SK-N-MC (cell line): Measurements from ENCODE around the gene ZMIZ1.

ENCODE experiments used
- EZH2 ChIP-seq: fragments of 200-600 bp; sonication (generic); IDR thresholded peaks from one replicate; pipeline ENCODE4 v1.6.1; 2017; ENCODE audit warnings: antibody characterized with exemption
- FOXP2 ChIP-seq: optimal IDR thresholded peaks from 2 replicates; pipeline ENCODE3; 2011; ENCODE audit warnings: mild to moderate bottlenecking, moderate library complexity; ENCODE audit not compliant: insufficient read depth; ENCODE audit errors: extremely low read length, control extremely low read depth
- POLR2AphosphoS5 ChIP-seq: IDR thresholded peaks from 2 replicates; pipeline ENCODE4 v1.6.1; 2012; ENCODE audit warnings: mild to moderate bottlenecking, low read depth, low read length, borderline replicate concordance

DNA sequence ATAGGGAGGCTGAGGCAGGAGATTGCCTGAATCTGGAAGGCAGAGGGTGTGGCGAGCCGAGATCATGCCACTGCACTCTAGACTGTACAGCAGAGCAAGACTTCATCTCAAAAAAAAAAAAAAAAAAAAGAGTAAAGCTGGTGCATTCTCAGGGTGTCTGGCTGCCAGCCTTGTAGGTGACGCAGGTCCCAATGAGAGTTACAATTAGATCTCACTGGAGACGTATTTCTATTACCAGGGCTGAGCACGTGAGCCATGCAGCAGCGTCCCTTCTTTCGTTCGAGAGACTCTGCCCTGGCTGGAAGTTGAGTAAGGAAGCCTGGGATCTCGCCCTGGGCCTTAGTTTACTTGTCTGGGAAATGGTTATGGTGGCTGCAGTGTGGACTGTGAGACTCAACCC lies 22.4 kb upstream of the ZMIZ1 start:
- TF ChIP-seq EZH2 (no peak), POLR2AphosphoS5 (no peak), FOXP2 (no peak)
